ENCODE data around the gene CRAMP1.

DNA sequence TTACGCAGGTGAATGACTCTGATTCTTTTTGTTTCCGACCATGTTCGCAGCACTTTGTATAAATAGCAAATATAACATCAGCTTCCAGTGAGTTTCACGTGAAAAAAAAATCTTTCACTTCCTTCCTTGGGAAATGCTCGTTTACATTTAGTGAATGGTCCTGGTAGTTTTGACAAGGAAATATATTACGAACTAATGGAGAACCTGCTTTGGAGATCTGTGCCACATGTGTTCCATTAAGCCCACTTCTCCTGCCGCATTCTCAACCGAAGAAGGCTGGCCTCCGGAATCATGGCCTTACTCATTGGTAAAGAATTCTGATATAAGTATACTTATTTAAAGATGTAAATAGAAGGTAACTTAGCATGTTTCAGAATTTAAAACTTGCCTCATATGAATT, 3.6 kb downstream of the CRAMP1 start:
- TF ChIP-seq POLR2A (IDR thresholded peaks at IDR 0.05) (no peak), POLR2AphosphoS5 (IDR thresholded peaks at IDR 0.05) (no peak)
